A673 (cell line): ENCODE measurements around the gene JARID2.

Source experiments
- EZH2 ChIP-seq: fragments of 200-600 bp; sonication (generic); IDR thresholded peaks from 2 replicates; pipeline ENCODE4 v1.6.1; 2017; ENCODE audit warnings: borderline replicate concordance, low read depth, mild to moderate bottlenecking, mixed read lengths, antibody characterized with exemption, low read length; ENCODE audit not compliant: poor library complexity, severe bottlenecking
- TF ChIP-seq, protein P1 (sequence below): fragments of 300-800, 200-600 bp; sonication (generic); conservative IDR thresholded peaks from 2 replicates; pipeline ENCODE4 v1.5.1; 2017; ENCODE audit warnings: low read depth, mild to moderate bottlenecking, antibody characterized with exemption, low read length, moderate library complexity, mixed read lengths

DNA sequence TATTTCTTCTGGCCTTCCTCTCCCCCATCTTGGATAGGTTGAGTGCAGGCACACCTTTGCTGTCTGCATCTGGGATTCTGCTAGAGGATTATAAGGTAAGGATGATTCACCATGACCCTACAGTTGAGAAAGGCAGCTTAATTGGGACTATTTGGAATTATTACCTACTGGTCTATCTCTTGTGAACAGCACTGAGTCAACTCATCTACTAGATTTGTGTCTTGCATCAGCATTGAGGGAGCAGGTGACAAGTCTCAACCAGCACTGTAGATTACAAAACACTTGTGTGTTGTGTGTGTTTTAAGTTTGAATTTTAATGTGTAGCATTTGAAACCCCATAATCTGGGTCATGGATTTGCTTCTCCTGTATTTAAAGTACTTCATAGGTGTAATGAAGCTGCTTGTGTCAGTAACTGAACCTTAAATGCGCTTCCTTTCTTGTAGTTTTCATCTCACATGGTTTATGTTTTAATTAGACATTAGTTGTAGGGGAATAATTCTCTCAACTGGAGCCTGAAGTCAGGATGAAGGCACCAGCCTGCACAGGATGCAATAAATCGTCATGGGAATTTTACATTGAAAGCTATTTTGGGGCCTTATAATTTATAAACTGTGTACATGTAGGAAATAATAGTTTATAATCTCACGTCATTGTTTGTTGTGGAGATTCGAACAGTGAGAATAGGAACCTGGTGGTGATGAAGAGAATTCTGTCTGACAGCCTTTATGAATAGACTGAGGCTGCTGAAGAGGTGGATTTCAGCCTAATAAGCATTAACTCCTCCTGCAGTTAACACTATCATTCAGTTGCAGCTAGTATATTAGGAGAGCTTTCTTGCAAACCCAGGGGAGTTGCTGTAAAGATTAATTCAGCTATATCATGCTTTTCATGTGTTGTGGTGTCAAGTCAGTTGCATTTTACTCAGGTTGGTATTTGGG is 125.1 kb downstream of the JARID2 start:
- TF ChIP-seq, protein P1, sequence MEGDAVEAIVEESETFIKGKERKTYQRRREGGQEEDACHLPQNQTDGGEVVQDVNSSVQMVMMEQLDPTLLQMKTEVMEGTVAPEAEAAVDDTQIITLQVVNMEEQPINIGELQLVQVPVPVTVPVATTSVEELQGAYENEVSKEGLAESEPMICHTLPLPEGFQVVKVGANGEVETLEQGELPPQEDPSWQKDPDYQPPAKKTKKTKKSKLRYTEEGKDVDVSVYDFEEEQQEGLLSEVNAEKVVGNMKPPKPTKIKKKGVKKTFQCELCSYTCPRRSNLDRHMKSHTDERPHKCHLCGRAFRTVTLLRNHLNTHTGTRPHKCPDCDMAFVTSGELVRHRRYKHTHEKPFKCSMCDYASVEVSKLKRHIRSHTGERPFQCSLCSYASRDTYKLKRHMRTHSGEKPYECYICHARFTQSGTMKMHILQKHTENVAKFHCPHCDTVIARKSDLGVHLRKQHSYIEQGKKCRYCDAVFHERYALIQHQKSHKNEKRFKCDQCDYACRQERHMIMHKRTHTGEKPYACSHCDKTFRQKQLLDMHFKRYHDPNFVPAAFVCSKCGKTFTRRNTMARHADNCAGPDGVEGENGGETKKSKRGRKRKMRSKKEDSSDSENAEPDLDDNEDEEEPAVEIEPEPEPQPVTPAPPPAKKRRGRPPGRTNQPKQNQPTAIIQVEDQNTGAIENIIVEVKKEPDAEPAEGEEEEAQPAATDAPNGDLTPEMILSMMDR = no peak
- TF ChIP-seq EZH2 = no peak
